Chondrocyte (in vitro differentiated cells): ENCODE data around the gene PLCB2. TPM values are rescaled to one million over a fixed set of nuclear protein-coding genes. Genes with fewer than 3 reads are reported as not detected.

Experiments
- DNase-seq: peaks from one replicate; pipeline ENCODE4 v3.0.0; 2021; ENCODE audit warnings: mixed read lengths, low spot score
- H3K27ac Mint-ChIP-seq: one replicate; pipeline ENCODE4 v1.8.0; 2021; ENCODE audit warnings: mild to moderate bottlenecking, moderate library complexity, mixed read lengths; ENCODE audit not compliant: unreplicated experiment
- H3K27me3 Mint-ChIP-seq: 2 replicates; pipeline ENCODE4 v1.8.0; 2021; ENCODE audit warnings: low read depth, mixed read lengths
- H3K36me3 Mint-ChIP-seq: 2 replicates; pipeline ENCODE4 v1.8.0; 2021; ENCODE audit warnings: low read depth, mixed read lengths
- H3K4me1 Mint-ChIP-seq: 2 replicates; pipeline ENCODE4 v1.8.0; 2021; ENCODE audit warnings: low read depth, mild to moderate bottlenecking, mixed read lengths
- H3K4me3 Mint-ChIP-seq: one replicate; pipeline ENCODE4 v1.8.0; 2021; ENCODE audit warnings: mild to moderate bottlenecking, moderate library complexity, mixed read lengths; ENCODE audit not compliant: unreplicated experiment
- H3K9me3 Mint-ChIP-seq: 2 replicates; pipeline ENCODE4 v1.8.0; 2021; ENCODE audit warnings: low read depth, mixed read lengths
- total RNA-seq: library from RNA; stranded (reverse); gene quantifications from 3 replicates; pipeline ENCODE4 v1.2.1, GENCODE V29; 2021
- TF ChIP-seq, protein P1 (sequence below): fragments of 200-600 bp; sonication (generic); IDR thresholded peaks from 2 replicates; pipeline ENCODE4 v1.5.0; 2021; ENCODE audit warnings: antibody characterized with exemption, mild to moderate bottlenecking, moderate library complexity

Gene PLCB2
- total RNA-seq, 1 donor from 2014 or later = 2.8 TPM

- H3K4me3 Mint-ChIP-seq = peak overlapping the region; percentile 13
- no peaks in the 10 kb centered on the region for H3K36me3 Mint-ChIP-seq
- TF ChIP-seq, protein P1, sequence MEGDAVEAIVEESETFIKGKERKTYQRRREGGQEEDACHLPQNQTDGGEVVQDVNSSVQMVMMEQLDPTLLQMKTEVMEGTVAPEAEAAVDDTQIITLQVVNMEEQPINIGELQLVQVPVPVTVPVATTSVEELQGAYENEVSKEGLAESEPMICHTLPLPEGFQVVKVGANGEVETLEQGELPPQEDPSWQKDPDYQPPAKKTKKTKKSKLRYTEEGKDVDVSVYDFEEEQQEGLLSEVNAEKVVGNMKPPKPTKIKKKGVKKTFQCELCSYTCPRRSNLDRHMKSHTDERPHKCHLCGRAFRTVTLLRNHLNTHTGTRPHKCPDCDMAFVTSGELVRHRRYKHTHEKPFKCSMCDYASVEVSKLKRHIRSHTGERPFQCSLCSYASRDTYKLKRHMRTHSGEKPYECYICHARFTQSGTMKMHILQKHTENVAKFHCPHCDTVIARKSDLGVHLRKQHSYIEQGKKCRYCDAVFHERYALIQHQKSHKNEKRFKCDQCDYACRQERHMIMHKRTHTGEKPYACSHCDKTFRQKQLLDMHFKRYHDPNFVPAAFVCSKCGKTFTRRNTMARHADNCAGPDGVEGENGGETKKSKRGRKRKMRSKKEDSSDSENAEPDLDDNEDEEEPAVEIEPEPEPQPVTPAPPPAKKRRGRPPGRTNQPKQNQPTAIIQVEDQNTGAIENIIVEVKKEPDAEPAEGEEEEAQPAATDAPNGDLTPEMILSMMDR = no peak
- no peak for DNase-seq
- H3K27me3 Mint-ChIP-seq = peaks cover 9% of the 10 kb centered on the region
- no peak overlapping the region for H3K27ac Mint-ChIP-seq
- H3K9me3 Mint-ChIP-seq = no peaks in the 10 kb centered on the region
- H3K4me1 Mint-ChIP-seq = peaks cover 10% of the 10 kb centered on the region
These were observed 24.0 kb downstream of the PLCB2 start for GRCh38 chr15:40283615-40284300.

DNA sequence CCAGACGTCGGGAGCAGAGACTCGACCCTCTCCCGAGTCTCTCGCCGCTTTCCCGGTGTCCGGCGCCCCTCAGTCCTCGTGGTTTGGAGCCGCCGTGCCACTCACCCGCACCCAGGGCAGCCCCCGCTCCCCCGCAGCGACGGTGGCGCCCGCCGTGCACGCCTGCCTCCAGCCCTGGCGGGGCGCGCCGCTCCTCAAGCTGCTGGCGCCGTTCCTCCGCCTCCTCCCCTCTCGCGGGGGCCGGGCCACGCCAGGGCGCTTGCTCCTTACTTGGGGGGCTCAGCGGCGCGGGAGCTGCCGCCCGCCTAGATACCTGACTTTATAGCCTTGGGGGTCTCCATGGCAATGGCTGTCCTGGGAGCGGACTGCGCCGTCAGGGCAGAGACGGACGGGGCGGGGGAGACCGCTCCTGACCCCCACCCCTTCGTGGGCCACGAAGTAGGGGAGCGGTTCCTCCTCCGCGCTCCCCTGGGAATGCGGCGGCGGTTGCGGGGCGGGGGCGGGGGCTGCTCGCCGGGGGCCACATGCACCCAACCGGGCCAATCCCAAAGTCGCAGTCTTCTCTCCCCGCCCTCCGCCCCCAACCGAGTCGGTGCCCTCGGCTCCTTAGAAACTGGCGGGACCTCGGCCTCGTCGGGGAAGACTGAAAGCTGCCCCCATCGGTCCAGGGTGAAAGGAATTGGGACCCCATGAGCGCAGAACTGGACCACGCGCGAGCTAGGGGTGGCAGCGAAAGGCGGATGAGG, 24.7 kb downstream of the PLCB2 start, which contains the start of gene ANKRD63:
Gene ANKRD63, minus strand, starts transcription at position 196 of the 746 bp plus-strand sequence. CDS start 478 bp downstream, outside the sequence.
- Mint-ChIP-seq H3K4me3 (peak within 1 kb of the TSS; percentile 62), H3K27ac (no peak within 1 kb of the TSS), H3K4me1 (peaks cover 10% of the 10 kb centered on the region), H3K36me3 (no peaks in the 10 kb centered on the region), H3K9me3 (no peaks in the 10 kb centered on the region), H3K27me3 (peaks cover 15% of the 10 kb centered on the region)
- no peak for DNase-seq
- TF ChIP-seq, protein P1 = no peak

DNA sequence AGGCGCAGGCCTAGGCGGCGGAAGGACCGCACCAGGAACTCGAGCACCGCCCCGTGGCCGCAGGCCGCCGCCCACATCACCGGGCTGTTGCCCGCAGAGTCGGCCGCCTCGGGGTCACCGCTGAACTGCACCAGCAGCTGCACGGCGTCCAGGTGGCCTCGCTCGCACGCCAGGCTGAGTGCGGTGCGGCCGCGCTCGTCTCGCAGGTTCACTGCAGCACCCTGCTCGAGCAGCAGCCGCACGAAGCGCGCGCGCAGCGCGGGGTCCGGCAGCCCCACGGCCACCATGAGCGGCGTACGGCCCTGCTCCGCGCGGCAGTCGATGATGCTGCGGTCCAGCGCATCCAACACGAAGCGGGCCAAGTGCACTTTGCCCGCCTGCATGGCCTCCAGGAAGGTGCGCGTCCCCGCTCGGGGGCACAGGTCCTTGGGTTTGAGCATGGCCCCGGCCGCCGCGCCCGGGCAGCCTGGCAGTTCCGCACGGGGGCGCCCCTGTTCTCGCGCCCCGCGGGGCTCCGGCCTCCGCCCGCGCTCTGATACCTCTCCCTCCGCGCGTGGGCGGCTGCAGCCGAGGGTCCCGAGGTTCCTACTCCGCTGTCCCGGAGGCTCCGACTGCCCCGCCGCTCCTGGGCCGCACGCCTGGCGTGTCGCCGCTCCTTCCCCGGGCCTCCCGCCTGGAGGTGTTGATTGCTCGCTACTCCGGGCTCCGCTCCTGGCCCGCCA, 25.4 kb downstream of the PLCB2 start:
- Mint-ChIP-seq H3K4me1 (peaks cover 10% of the 10 kb centered on the region), H3K36me3 (no peaks in the 10 kb centered on the region), H3K27ac (no peak overlapping the region), H3K4me3 (peak overlapping the region; percentile 62), H3K27me3 (peaks cover 17% of the 10 kb centered on the region), H3K9me3 (no peaks in the 10 kb centered on the region)
- DNase-seq = no peak
- TF ChIP-seq, protein P1 = peak; percentile 77

GRCh38 chr15:40281801-40282146, 26.0 kb downstream of the PLCB2 start:
- Mint-ChIP-seq H3K27ac (no peak overlapping the region), H3K4me3 (no peak overlapping the region), H3K36me3 (no peaks in the 10 kb centered on the region), H3K27me3 (peaks cover 17% of the 10 kb centered on the region), H3K4me1 (peaks cover 10% of the 10 kb centered on the region), H3K9me3 (no peaks in the 10 kb centered on the region)
- TF ChIP-seq, protein P1 = no peak
- DNase-seq = no peak
